ENCODE data around the gene TTC31.

TTC31 gene

GRCh38 chr2:74448771-74449170 is 34.1 kb upstream of the TTC31 start:
- H3K4me3 ChIP-seq (replicated peaks in 1 of 2; ENCODE audit: low read depth in 2 of 2, low read length in 2 of 2), result no peak overlapping the region
- peak in 1 of 2 donors; percentile 15 for DNase-seq (ENCODE audit: low read depth in 2 of 2)
- TF ChIP-seq CTCF (IDR thresholded peaks at IDR 0.05; ENCODE audit: low read depth, low read length), result no peak

- H3K4me3 ChIP-seq (replicated peaks in 1 of 2; ENCODE audit: low read depth in 2 of 2, low read length in 2 of 2), result no peak overlapping the region
- TF ChIP-seq CTCF (IDR thresholded peaks at IDR 0.05; ENCODE audit: low read depth, low read length), result no peak
- no peak for DNase-seq (ENCODE audit: low read depth in 2 of 2)
Observed at GRCh38 chr2:74450570-74451190, 32.2 kb upstream of the TTC31 start.

GRCh38 chr2:74454654-74455511 is 28.0 kb upstream of the TTC31 start, which contains the start of gene INO80B:
Gene INO80B, plus strand, starts transcription at chr2:74455087. Its CDS starts 30 bp downstream, at chr2:74455117.
- DNase-seq (ENCODE audit: low read depth in 2 of 2), result peak; percentile 99
- no peak for TF ChIP-seq CTCF (IDR thresholded peaks at IDR 0.05; ENCODE audit: low read depth, low read length)
- peak within 1 kb of the TSS; percentile 70 to 80 for H3K4me3 ChIP-seq (replicated peaks in 1 of 2; ENCODE audit: low read depth in 2 of 2, low read length in 2 of 2)

- DNase-seq (ENCODE audit: low read depth in 2 of 2), result peak; percentile 24 to 43
- H3K4me3 ChIP-seq (replicated peaks in 1 of 2; ENCODE audit: low read depth in 2 of 2, low read length in 2 of 2), result peak overlapping the region; percentile 64 to 69
- TF ChIP-seq CTCF (IDR thresholded peaks at IDR 0.05; ENCODE audit: low read depth, low read length), result no peak
Observed at GRCh38 chr2:74457129-74457548, 25.7 kb upstream of the TTC31 start.

- DNase-seq (ENCODE audit: low read depth in 2 of 2), result no peak
- H3K4me3 ChIP-seq (replicated peaks in 1 of 2; ENCODE audit: low read depth in 2 of 2, low read length in 2 of 2), result peak overlapping the region; percentile 64 to 69
- no peak for TF ChIP-seq CTCF (IDR thresholded peaks at IDR 0.05; ENCODE audit: low read depth, low read length)
Observed at GRCh38 chr2:74457549-74458131, 25.2 kb upstream of the TTC31 start.

GRCh38 chr2:74458132-74458937 is 24.5 kb upstream of the TTC31 start, which contains the start of gene WBP1:
Gene WBP1, plus strand, starts transcription at chr2:74458438. Its CDS starts 165 bp downstream, at chr2:74458603.
- peak; percentile 100 for DNase-seq (ENCODE audit: low read depth in 2 of 2)
- peak within 1 kb of the TSS; percentile 86 to 90 for H3K4me3 ChIP-seq (replicated peaks in 1 of 2; ENCODE audit: low read depth in 2 of 2, low read length in 2 of 2)
- TF ChIP-seq CTCF (IDR thresholded peaks at IDR 0.05; ENCODE audit: low read depth, low read length), result no peak

Data from cardiac fibroblast (primary cell).